ENCODE measurements around the gene ASPG. TPM values are rescaled to one million over a fixed set of nuclear protein-coding genes. Genes with fewer than 3 reads are reported as not detected.

Gene ASPG
- total and polyA plus RNA-seq, 4 experiments from 2014 or later: not detected

DNA sequence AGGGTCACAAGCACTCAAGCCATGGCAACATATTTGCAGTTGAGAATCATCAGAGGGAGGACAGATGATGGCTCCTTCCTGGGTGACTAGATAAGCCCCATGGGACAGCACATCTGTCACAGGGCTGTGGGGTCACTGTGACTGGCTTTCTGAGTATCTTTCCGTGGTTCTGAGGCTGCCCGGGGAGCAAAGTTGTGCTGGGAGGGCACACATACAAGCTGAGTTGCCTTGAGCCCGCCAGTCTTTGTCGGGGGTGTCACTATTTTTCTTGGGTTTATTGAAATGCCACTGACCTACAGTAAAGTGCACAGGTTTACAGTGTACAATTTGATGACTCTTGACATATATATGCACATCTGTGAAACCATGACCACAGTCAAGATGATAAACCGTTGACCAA is 35.6 kb downstream of the ASPG start:
- CTCF ChIA-PET (ENCODE audit: partially characterized antibody): no interaction called here
- H3K9me3 Mint-ChIP-seq: peaks cover 3 to 26% (median 16%) of the 10 kb centered on the region in 8 donors

DNA sequence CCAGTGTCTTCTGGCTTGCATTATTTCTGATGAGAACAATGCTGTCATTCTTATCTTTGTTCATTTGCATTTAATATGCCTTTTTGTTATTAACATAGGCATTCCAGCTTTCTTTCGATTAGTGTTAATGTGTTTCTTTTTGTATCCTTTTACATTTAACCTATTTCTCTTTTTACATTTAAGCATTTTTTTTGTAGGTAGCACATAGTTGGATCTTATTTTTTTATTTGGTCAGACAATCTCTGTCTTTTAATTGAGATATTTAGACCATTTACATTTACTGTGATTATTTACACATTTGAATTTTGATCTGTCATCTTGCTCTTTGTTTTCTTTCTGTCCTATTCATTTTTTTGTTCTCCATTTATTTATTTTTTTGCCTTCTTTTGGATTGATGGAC is 38.4 kb downstream of the ASPG start:
- Mint-ChIP-seq H3K36me3 (no peaks in the 10 kb centered on the region), H3K4me3 (no peak overlapping the region), H3K9me3 (peaks cover 5 to 39% (median 27%) of the 10 kb centered on the region in 8 donors), H3K4me1 (no peaks in the 10 kb centered on the region), H3K27ac (no peak overlapping the region), H3K27me3 (peaks cover 26 to 28% of the 10 kb centered on the region in 2 donors)
- POLR2A ChIA-PET (ENCODE audit: partially characterized antibody): no interaction called here
- Histone ChIP-seq H3K27ac (ENCODE audit: low read depth, low read length) (no peak overlapping the region), H3K4me3 (ENCODE audit: low read length in 2 of 2) (no peak overlapping the region), H3K9me3 (ENCODE audit: control insufficient read depth in 1 of 2, low read length in 2 of 2) (no peaks in the 10 kb centered on the region), H3K36me3 (ENCODE audit: insufficient read depth, low read length) (no peaks in the 10 kb centered on the region), H3K4me1 (ENCODE audit: insufficient read depth, low read length) (no peaks in the 10 kb centered on the region), H3K27me3 (ENCODE audit: insufficient read depth, low read length) (no peaks in the 10 kb centered on the region)
- intact Hi-C loops (cut with micrococcal nuclease): no loop called here
- CTCF ChIA-PET (ENCODE audit: partially characterized antibody): interaction anchor here (0.8 kb wide), 1 partner anchor 46 kb away, joined by 3 read pairs; no protein-coding TSS in a partner anchor
- DNase-seq: no peak

More for the DNA sequence above, 35.6 kb downstream of the ASPG start:
- Histone ChIP-seq H3K27me3 (ENCODE audit: insufficient read depth, low read length) (peaks cover 4% of the 10 kb centered on the region), H3K27ac (ENCODE audit: low read depth, low read length) (no peak overlapping the region), H3K36me3 (ENCODE audit: insufficient read depth, low read length) (no peaks in the 10 kb centered on the region), H3K4me1 (ENCODE audit: insufficient read depth, low read length) (no peaks in the 10 kb centered on the region), H3K4me3 (ENCODE audit: low read length in 2 of 2) (no peak overlapping the region), H3K9me3 (ENCODE audit: control insufficient read depth in 1 of 2, low read length in 2 of 2) (no peaks in the 10 kb centered on the region)
- H3K27ac Mint-ChIP-seq: no peak overlapping the region
- H3K36me3 Mint-ChIP-seq: no peaks in the 10 kb centered on the region
- POLR2A ChIA-PET (ENCODE audit: partially characterized antibody): no interaction called here
- intact Hi-C loops (cut with micrococcal nuclease): no loop called here
- DNase-seq: no peak
- peaks cover 22 to 28% of the 10 kb centered on the region in 2 donors for H3K27me3 Mint-ChIP-seq
- H3K4me3 Mint-ChIP-seq: no peak overlapping the region
- H3K4me1 Mint-ChIP-seq: no peaks in the 10 kb centered on the region

GRCh38 chr14:104125011-104125410 is 39.5 kb downstream of the ASPG start:
- Mint-ChIP-seq H3K4me1 (no peaks in the 10 kb centered on the region), H3K27me3 (peaks cover 27 to 29% of the 10 kb centered on the region in 2 donors)

DNA sequence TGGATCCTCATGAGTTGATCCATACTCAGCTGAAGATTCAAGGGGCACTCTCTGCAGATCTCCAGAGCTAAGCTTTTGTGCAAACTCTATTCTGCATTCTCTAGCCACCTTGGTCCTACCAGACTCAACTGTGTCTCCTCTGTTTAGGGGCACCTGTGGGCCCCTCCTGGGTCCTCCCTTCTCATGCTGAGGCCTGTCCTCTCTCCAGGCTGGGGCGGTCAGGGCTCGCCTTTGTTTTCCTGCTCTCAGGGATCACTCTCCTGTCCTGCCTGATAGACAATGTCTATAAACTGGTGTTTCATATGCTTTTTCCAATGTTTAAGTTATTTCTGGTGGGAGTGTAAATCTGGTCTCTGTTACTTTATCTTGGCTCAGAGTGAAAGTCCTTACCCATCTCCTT is 41.3 kb downstream of the ASPG start:
- H3K4me1 ChIP-seq (ENCODE audit: insufficient read depth, low read length): no peaks in the 10 kb centered on the region
- H3K4me3 ChIP-seq (ENCODE audit: low read length in 2 of 2): no peak overlapping the region
- Mint-ChIP-seq H3K9me3 (peaks cover 5 to 53% (median 41%) of the 10 kb centered on the region in 8 donors), H3K4me1 (no peaks in the 10 kb centered on the region), H3K36me3 (peaks cover 0 to 6% of the 10 kb centered on the region in 2 donors), H3K27ac (no peak overlapping the region), H3K4me3 (no peak overlapping the region), H3K27me3 (peaks cover 18 to 25% of the 10 kb centered on the region in 2 donors)
- POLR2A ChIA-PET (ENCODE audit: partially characterized antibody): no interaction called here
- intact Hi-C loops (cut with micrococcal nuclease): no loop called here
- no peak for DNase-seq
- CTCF ChIA-PET (ENCODE audit: partially characterized antibody): interaction anchor here (1.6 kb wide), 1 partner anchor 437 kb away, joined by 4 read pairs; no protein-coding TSS in a partner anchor
- no peaks in the 10 kb centered on the region for H3K9me3 ChIP-seq (ENCODE audit: control insufficient read depth in 1 of 2, low read length in 2 of 2)
- H3K27me3 ChIP-seq (ENCODE audit: insufficient read depth, low read length): no peaks in the 10 kb centered on the region
- no peaks in the 10 kb centered on the region for H3K36me3 ChIP-seq (ENCODE audit: insufficient read depth, low read length)
- H3K27ac ChIP-seq (ENCODE audit: low read depth, low read length): no peak overlapping the region

More at GRCh38 chr14:104125011-104125410, 39.5 kb downstream of the ASPG start:
- CTCF ChIA-PET (ENCODE audit: partially characterized antibody): no interaction called here
- Histone ChIP-seq H3K27me3 (ENCODE audit: insufficient read depth, low read length) (no peaks in the 10 kb centered on the region), H3K36me3 (ENCODE audit: insufficient read depth, low read length) (no peaks in the 10 kb centered on the region), H3K4me3 (ENCODE audit: low read length in 2 of 2) (no peak overlapping the region), H3K4me1 (ENCODE audit: insufficient read depth, low read length) (no peaks in the 10 kb centered on the region), H3K27ac (ENCODE audit: low read depth, low read length) (no peak overlapping the region), H3K9me3 (ENCODE audit: control insufficient read depth in 1 of 2, low read length in 2 of 2) (no peaks in the 10 kb centered on the region)
- H3K27ac Mint-ChIP-seq: no peak overlapping the region
- H3K4me3 Mint-ChIP-seq: no peak overlapping the region
- peaks cover 5 to 47% (median 35%) of the 10 kb centered on the region in 8 donors for H3K9me3 Mint-ChIP-seq
- H3K36me3 Mint-ChIP-seq: peaks cover 0 to 6% of the 10 kb centered on the region in 2 donors
- intact Hi-C loops (cut with micrococcal nuclease): no loop called here
- POLR2A ChIA-PET (ENCODE audit: partially characterized antibody): no interaction called here
- DNase-seq: no peak

DNA sequence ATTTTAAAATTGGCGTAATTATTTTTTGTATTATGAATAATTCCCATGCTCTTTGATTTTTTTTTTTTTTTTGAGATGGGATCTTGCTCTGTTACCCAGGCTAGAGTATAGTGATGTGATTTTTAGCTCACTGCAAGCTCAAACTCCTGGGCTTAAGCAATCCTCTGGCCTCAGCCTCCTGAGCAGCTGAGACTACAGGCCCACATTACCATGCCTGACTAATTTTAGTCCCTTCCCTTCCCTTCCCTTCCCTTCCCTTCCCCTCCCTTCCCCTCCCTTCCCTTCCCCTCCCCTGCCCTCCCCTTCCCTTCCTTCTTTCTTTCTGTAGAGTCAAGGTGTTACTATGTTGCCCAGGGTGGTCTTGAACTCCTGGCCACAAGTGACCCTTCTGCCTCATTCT is 43.5 kb downstream of the ASPG start:
- no peak for DNase-seq
- no peak overlapping the region for H3K4me3 ChIP-seq (ENCODE audit: low read length in 2 of 2)
- H3K27me3 ChIP-seq (ENCODE audit: insufficient read depth, low read length): peaks cover 8% of the 10 kb centered on the region
- Mint-ChIP-seq H3K4me1 (no peaks in the 10 kb centered on the region), H3K27me3 (peaks cover 28 to 32% of the 10 kb centered on the region in 2 donors), H3K36me3 (peaks cover 0 to 6% of the 10 kb centered on the region in 2 donors), H3K27ac (no peak overlapping the region), H3K9me3 (peaks cover 5 to 46% (median 37%) of the 10 kb centered on the region in 8 donors), H3K4me3 (no peak overlapping the region)
- ChIA-PET CTCF (ENCODE audit: partially characterized antibody) (interaction anchor here (0.8 to 1.7 kb wide), 3 partner anchors 35 to 435 kb away, joined by 3 to 7 read pairs (median 3); no protein-coding TSS in a partner anchor), POLR2A (ENCODE audit: partially characterized antibody) (no interaction called here)
- intact Hi-C loops (cut with micrococcal nuclease): no loop called here
- no peaks in the 10 kb centered on the region for H3K9me3 ChIP-seq (ENCODE audit: control insufficient read depth in 1 of 2, low read length in 2 of 2)
- H3K4me1 ChIP-seq (ENCODE audit: insufficient read depth, low read length): no peaks in the 10 kb centered on the region
- H3K36me3 ChIP-seq (ENCODE audit: insufficient read depth, low read length): no peaks in the 10 kb centered on the region
- no peak overlapping the region for H3K27ac ChIP-seq (ENCODE audit: low read depth, low read length)

DNA sequence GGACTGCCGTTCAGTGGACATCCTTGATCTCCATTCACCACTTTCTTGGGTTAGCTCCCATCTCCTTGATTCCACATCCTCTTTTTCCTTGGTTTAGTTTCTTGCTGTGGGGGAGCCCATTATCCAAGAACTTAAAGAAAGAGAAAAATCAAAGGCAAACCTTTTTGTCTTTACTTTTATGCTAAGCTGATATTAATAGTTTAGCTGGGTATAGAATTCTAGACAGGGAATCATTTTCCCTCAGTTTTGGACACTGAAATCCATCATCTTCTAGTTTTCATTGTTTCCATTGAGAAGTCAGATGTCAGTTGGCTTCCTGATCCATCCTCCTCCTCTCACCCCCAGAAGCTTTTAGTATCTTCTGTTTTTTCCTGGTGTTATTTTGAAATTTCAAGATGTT is 44.1 kb downstream of the ASPG start:
- DNase-seq: no peak
- Mint-ChIP-seq H3K27me3 (peaks cover 30 to 34% of the 10 kb centered on the region in 2 donors), H3K36me3 (peaks cover 0 to 6% of the 10 kb centered on the region in 2 donors), H3K4me1 (no peaks in the 10 kb centered on the region), H3K4me3 (no peak overlapping the region), H3K27ac (no peak overlapping the region), H3K9me3 (peaks cover 5 to 42% (median 36%) of the 10 kb centered on the region in 8 donors)
- H3K4me1 ChIP-seq (ENCODE audit: insufficient read depth, low read length): no peaks in the 10 kb centered on the region
- H3K27me3 ChIP-seq (ENCODE audit: insufficient read depth, low read length): peaks cover 8% of the 10 kb centered on the region
- H3K9me3 ChIP-seq (ENCODE audit: control insufficient read depth in 1 of 2, low read length in 2 of 2): no peaks in the 10 kb centered on the region
- POLR2A ChIA-PET (ENCODE audit: partially characterized antibody): no interaction called here
- intact Hi-C loops (cut with micrococcal nuclease): no loop called here
- H3K27ac ChIP-seq (ENCODE audit: low read depth, low read length): no peak overlapping the region
- no peaks in the 10 kb centered on the region for H3K36me3 ChIP-seq (ENCODE audit: insufficient read depth, low read length)
- CTCF ChIA-PET (ENCODE audit: partially characterized antibody): interaction anchor here (1.0 kb wide), 1 partner anchor 435 kb away, joined by 3 read pairs; no protein-coding TSS in a partner anchor
- H3K4me3 ChIP-seq (ENCODE audit: low read length in 2 of 2): no peak overlapping the region

DNA sequence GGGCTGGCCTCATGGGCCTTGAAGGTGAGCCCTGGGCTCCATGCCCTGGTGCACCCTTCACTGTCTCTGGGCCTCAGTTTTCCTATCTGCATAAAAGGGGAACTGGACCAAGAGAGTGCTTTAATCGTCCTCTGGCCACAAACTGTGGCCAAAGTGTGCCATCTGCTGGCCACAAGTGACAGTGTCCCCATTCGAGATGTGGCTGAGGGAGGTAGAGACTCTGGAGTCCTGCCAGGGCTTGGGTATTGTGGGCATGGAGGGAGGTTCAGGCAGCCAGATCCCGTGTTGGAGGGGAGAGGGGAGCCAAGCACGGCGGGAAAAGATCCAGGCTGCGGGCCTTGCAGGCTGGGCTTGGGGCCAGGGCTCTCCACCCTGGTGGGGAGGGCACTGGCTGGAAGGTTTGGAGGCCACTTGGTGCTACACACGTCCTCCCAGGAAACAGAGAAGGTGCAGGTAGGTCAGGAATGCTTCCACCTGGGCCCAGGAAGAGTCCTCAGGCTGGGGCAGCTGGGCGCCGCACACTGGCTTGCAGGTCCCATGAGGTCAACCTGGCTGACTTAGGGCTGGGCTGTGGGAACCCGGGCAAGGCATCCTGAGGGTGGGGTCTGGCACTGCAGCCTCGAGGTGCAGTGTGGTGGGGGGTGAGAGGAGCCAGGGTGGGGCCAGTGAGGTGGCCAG is 45.6 kb downstream of the ASPG start:
- ChIA-PET POLR2A (ENCODE audit: partially characterized antibody) (no interaction called here), CTCF (ENCODE audit: partially characterized antibody) (interaction anchor here (1.1 to 1.9 kb wide), 2 partner anchors 53 to 268 kb away, joined by 3 to 5 read pairs; no protein-coding TSS in a partner anchor)
- Mint-ChIP-seq H3K36me3 (peaks cover 0 to 6% of the 10 kb centered on the region in 2 donors), H3K9me3 (peaks cover 2 to 33% (median 25%) of the 10 kb centered on the region in 8 donors), H3K4me3 (no peak overlapping the region), H3K27me3 (peaks cover 37% of the 10 kb centered on the region in 2 donors), H3K27ac (no peak overlapping the region), H3K4me1 (peaks cover 0 to 4% (median 0%) of the 10 kb centered on the region in 4 donors)
- Histone ChIP-seq H3K9me3 (ENCODE audit: control insufficient read depth in 1 of 2, low read length in 2 of 2) (no peaks in the 10 kb centered on the region), H3K4me3 (ENCODE audit: low read length in 2 of 2) (no peak overlapping the region), H3K4me1 (ENCODE audit: insufficient read depth, low read length) (no peaks in the 10 kb centered on the region), H3K36me3 (ENCODE audit: insufficient read depth, low read length) (no peaks in the 10 kb centered on the region), H3K27me3 (ENCODE audit: insufficient read depth, low read length) (peaks cover 13% of the 10 kb centered on the region), H3K27ac (ENCODE audit: low read depth, low read length) (no peak overlapping the region)
- intact Hi-C loops (cut with micrococcal nuclease): no loop called here
- no peak for DNase-seq
